ENCODE measurements around the gene MS4A7.
"Not testable (repeated sequence)": the region's sequence is repeated elsewhere in the genome, so short reads cannot be mapped to it uniquely, and the experiment has no call there.

The MS4A7 gene

GRCh38 chr11:60378354-60378753 is at the start of gene MS4A7:
MS4A7 (plus strand) TSS chr11:60378532; CDS start chr11:60383142, 4,610 bp downstream.
- no peak for DNase-seq

DNA sequence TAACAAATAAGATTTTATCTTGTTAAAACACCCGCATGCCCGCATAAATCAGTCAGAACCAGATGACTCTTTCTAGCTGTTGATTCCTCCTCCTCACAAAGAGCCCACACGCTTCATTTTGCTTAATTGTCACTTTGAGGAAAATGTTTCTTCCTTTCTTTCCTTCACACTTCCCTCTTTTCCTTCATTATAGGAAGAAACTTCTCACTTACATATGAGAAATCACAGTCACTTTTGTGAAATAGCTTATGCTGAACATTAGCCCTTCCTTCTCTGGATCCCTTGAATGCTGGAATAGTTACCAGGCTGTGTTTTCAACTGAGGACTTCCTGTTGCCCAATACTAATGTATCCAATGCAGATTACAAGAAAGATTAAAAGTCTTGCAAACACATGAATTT is 45.5 kb upstream of the MS4A7 start:
- DNase-seq = no peak

DNA sequence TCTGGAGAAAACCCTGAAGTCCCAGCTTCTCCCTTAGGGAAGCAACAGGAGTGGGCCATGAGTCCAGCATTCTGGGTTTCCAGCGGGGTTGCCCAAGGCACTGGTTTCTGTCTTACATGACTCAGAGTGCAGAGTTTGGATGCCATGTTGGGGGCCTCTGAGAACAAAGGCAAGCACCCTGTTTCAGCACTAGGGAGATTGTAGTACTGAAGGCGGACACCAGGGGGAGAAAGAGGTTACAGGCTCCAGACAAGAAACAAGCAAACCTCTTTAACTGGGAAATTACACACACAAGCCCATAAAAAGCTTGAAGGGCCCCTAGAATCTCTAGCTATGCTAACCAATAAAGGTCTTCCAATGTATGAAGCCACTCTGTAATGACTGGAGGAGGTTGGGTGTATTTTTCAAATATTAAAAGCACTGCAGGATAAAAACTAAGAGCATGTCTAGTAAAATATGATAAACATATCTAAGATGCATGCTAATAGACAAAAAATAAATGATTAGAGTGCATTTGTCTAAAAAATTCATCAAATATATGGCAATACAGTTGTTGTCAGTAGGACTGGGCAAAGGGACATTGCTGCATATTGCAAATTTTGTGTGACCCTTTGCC is 44.2 kb upstream of the MS4A7 start:
- peak; percentile 55 for DNase-seq

DNA sequence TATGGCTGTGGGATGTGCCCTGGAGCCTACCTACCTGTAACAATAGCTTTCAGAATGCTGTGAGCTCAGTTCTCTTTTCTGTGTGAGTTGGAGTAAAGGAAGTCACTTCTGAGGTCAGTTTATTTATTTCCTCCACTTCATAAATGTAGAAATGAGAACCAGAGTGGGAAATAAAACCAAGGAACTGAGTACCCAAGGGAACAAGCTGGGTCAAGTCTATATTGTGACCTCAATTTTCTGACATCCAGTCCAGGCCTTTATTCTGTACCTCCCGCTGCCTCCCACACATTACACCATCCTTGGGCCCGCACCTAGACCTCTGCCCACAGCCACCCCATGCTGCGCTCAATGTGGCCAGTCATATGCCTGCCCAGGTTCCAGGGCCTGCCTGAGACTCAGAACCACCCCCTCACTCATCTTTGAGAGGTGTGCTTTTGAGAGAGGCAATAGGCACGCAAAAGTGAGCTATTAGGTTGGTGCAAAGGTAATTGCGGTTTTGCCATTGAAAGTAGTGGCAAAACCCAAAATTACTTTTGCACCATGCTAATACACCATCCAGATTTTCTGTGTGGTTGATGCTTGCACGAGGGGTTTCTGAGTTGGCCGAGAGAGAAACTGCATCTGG is 41.5 kb upstream of the MS4A7 start:
- DNase-seq = no peak

- DNase-seq = no peak
Measured at GRCh38 chr11:60338053-60338452, 40.3 kb upstream of the MS4A7 start.

GRCh38 chr11:60339356-60339755 is 39.0 kb upstream of the MS4A7 start:
- DNase-seq = no peak

GRCh38 chr11:60343094-60343704 is 35.1 kb upstream of the MS4A7 start:
- DNase-seq = no peak

GRCh38 chr11:60344146-60344545 is 34.2 kb upstream of the MS4A7 start:
- no peak for DNase-seq

DNA sequence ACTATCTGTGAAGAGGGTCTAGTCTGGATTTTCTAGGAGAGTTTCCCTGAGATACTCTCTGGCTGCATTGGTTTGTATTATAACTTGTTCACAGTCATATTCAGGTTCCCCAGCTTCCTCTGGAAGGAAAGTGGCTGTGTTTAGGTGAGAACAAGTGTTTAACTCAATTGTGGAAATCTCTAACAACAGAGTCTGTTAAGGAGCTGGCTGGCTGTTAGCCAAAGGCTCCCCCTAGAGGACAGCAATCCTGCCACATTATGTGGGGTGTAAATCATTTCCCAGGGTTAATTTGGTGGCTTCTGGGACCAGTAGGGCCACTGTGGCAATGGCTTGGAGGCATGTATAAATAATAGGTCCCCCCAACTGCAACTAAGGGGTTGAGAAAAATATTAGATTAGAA is 32.8 kb upstream of the MS4A7 start:
- DNase-seq = peak; percentile 23

GRCh38 chr11:60347084-60347797 is 31.1 kb upstream of the MS4A7 start:
- no peak for DNase-seq

DNA sequence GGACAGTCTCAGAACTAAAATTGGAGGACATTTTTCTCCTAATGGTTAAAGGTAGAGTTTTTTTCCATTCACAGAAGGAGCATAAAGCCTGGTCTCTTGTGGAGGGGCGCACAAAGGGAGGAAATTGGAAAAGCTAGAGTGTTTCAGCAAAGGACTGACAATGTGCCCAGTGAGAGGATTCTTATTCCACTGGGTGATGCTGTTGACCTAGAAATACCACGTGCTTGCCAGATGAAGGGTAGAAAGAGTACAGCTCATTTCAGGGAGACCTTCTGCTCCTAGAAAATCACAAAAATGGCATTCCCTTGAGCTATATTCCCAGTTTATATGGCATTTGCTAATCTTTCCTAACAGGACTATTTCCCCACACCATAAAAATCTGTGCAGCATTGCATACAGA is 30.2 kb upstream of the MS4A7 start:
- DNase-seq = no peak

- no peak for DNase-seq
Measured at GRCh38 chr11:60349990-60350389, 28.3 kb upstream of the MS4A7 start.

DNA sequence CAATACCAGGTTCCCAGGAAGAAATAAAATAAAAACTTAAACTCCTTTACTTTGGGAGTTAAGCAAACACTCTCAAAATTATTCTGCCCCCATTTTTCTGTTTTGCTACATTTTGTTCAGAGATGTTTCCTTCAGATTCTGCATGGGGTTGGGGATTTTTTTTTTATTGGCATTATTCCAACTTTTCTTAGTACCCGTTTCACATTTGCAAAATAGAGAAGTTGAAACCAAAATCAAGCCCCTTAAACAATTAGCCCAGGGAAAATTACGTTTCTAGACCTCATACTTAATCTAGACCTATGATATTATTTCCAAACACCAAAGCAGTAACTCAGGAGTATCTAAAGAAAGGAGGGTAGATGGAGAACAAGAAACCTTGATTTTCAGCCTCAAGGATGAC is 20.6 kb upstream of the MS4A7 start:
- no peak for DNase-seq

- no peak for DNase-seq
Measured at GRCh38 chr11:60360621-60361020, 17.7 kb upstream of the MS4A7 start.

- no peak for DNase-seq
Measured at GRCh38 chr11:60362241-60362640, 16.1 kb upstream of the MS4A7 start.

- DNase-seq = peak; percentile 64
Measured at GRCh38 chr11:60363542-60364470, 14.5 kb upstream of the MS4A7 start.

DNA sequence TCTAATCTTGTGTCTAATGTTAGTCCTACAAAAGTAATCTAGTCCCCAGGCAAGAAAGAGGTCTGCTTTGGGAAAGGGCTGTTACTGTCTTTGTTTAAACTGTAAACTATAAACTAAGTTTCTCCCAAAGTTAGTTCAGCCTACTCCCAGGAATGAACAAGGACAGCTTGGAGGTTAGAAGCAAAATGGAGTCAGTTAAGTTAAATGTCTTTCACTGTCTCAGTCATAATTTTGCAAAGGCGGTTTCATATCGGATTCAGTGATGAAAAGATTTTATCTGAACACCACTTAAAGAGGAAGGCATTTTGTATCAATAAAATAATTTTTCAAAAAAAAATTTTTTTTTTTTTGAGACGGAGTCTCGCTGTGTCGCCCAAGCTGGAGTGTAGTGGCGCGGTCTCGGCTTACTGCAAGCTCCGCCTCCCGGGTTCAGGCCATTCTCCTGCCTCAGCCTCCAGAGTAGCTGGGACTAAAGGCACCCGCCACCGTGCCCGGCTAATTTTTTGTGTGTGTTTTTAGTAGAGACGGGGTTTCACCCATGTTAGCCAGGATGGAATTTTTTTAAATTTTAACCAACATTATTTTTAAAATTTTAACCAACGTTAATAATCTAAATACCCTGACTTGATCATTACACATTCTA is 11.9 kb upstream of the MS4A7 start:
- not testable (repeated sequence) for DNase-seq

DNA sequence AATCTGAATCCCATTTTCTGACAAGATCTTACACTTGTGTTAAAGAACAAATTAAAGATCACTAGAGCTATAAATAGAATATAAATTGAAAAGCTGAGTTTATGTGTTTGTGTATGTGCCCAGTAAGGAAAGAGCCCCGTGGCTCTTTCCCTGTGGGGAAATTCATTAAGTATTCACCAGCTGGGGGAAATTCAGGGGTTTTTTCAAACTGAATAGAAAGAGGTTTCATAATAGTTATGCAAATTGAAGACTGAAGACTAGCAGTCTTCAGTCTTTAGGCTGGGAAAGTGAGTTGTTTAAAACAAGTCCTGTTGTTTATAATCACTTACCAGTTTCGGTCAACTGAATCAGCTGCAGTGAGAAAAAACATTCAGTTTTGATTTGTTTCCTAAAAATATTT is 11.3 kb upstream of the MS4A7 start:
- DNase-seq = no peak

GRCh38 chr11:60367896-60368295 is 10.4 kb upstream of the MS4A7 start:
- DNase-seq = no peak

DNA sequence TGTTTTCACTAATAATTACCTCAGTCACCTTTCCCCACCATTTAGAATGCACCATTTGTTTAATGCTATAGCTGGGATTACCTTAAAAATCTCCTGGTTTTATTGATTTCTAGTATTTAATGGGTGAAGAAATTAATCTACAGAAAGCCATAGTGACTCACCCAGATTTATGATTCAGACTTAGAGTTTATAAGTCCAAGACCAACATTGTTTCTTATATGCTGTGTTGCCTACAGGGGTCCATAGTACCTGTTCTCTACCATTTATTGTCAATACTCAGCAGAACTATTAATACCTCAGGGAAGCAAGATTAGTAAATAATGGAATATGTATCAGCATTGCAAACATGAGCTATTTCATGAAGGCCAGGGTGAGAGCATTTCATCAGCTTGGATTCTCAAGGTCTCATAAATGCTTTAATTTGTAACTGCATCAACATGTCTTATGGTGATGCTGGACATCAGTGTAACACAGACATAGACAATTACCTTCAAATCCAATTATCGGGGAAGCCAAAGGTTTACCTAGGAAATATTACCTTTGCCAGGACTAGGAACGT is 8.0 kb upstream of the MS4A7 start:
- no peak for DNase-seq

DNA sequence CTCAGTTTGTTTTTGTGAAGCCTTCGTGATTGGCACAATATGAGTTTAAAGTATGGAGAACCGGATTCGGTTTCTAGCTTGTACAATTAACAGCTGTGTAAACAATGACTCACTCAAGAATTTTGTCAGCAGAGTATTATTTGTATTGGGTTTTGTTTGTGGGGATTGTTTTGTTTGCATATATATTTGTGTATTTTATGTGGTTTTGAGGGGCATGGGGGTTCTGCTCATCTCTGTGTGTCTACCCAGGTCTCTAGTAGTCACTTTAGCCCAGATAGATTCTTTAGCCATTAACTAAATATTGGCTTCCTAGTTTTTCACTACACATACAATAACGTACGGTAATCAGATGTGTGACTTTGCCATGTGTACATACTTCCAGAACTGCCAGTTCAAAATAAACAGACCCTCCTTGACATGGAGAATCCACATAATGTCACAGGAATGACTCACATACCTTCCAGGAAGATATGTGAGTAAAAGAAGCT is 7.5 kb upstream of the MS4A7 start:
- DNase-seq = peak; percentile 95

- no peak for DNase-seq
Measured at GRCh38 chr11:60371386-60371785, 6.9 kb upstream of the MS4A7 start.

Measured in NCI-H1105 treated with DMSO at 0.1 percent for 48 hours (cell line).